ENCODE measurements around the gene PTGIS. TPM values are rescaled to one million over a fixed set of nuclear protein-coding genes. Genes with fewer than 3 reads are reported as not detected.

The PTGIS gene
- total RNA-seq, 1 donor from 2014 or later: 57.8 TPM

DNA sequence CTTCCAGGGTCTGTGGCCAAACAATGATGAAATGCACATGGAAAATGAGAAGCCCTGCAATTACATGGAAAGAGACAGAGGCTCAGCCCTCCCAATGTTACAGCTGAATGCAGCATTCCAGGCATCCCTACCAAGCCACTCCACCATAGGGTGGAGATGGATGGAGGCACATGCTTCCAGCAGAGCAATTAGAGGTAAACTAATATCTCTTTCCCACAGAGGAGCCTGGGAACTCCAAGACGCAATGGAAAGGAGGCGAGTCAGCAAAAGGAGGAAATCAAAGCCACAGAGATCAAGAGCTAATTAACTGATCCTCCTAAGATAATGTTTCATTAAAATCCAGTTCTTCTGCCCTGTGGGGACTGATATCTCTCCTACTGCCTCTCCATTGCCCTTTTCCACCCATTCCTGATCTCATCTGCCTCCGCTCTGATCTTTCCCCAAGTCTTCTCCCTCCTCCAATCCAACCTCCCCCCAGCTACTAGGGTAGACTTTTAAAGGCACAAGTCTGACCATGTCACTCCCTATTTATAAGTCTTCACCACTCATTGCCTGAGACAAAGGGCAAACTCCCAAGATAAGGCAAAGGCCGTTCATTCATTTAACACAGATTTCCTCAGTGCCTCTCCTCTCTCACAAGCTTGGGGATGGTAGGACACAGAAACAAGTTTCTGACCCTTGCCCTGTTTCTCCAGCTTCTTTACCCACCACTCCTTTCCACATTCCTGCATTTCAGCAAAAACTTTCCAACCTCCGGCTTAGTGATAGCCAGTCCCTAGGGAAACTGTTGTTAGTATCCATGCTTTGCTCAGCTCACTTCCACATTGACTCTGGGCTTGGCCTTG is 71.2 kb downstream of the PTGIS start:
- DNase-seq (ENCODE audit: low spot score): no peak

GRCh38 chr20:49496043-49496442 is 71.9 kb downstream of the PTGIS start:
- no peak for DNase-seq (ENCODE audit: low spot score)

DNA sequence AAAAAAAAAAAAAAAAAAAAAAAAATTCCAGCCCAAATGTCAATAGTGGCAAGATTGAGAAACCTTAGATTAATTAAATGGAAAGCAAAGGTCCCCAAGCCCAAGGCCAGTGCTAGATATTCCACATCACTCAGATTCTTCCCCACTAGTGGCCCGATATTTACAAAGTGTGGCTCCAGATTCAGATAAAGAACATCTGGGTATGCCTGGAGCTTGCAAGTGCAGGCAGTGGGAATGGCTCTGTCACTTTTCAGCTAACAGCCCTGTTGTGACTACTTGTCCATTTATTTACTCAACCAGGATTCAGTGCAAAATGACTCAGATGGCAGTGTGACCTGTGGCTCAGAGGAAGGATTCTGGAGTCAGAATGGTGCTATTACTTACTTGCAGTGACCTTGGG is 77.2 kb downstream of the PTGIS start:
- no peak for DNase-seq (ENCODE audit: low spot score)

GRCh38 chr20:49489688-49490087 is 78.2 kb downstream of the PTGIS start:
- no peak for DNase-seq (ENCODE audit: low spot score)

DNA sequence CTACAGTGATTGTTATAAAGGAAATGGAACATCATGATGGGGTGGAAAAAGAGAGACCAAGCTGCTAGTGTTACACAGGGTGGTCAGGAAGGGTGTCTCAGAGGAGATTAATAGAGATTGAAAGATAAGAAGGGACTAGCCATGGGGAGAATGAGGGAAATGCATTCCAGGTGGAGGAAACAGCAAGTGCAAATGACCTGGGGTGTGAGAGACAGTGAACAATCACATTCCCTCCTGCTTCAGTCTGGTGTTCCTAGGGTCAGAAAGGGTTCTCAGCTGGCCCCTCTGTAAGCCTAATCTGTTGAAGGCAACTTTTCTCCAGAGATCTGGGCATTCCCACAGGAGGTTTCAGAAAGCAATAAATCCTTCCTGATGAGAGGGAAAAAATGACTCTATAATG is 81.9 kb downstream of the PTGIS start:
- no peak for DNase-seq (ENCODE audit: low spot score)

DNA sequence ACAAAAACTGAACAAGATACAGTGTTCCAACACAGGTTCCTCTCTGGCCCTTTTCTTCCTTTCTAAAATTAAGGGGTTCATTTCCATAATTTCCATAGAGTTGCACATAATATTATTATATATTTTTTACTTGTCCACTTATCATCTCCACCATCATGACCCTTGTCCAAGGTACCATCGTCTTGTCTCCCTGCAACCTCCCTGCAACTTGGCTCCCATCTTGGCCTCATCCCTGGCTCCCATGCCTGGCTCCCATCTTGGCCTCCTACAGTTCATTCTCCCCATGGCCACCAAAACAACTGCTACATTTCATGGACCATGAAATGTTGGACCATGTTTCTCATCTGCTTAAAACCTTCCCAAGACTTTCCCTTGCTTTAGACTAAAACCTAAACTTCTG is 82.4 kb downstream of the PTGIS start:
- DNase-seq (ENCODE audit: low spot score): no peak

DNA sequence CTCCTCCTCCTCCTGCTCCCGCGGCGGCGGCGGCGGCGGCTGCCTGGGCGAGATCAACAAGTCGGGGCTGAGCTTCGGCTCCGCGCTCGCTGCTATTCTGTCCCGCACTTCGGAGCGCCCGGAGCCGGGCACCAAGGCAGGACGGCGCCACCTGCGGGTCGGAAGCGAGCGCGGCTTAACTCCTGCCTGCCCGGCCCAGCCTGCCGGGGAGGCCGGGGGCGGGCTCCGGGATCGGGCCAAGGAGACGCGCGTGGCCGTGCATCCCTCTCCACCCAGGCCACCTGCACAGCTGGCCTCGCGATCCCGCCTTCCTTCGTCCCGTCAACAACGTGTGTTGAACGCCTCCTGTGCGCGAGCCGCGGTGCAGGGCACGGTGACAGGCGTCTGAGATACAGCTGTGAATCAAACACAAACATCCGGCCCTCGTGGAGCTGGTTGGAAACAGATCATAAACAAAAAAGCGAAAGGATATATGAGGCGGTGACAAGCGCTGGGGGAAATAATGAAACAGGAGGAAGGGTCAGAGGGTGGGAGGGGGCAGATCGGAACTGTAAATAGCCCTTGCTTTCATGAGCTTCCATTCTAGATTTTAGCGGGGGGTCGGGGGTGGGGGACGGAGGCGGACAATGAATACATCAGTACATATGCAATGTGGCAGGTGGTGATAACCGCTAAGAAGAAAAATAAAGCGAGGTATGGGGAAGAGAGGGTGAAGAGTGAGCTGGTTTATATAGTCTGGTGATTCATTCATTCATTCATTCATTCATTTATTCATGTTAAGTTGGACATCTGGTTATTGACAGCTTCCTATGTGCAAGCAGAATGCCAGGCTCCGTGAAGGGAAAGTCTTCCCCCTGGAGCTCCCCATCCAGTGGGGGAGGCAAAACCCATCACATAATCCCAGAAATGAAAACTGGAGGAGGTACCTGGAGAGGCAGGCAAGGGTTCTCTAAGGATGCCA is 83.5 kb downstream of the PTGIS start:
- DNase-seq (ENCODE audit: low spot score): peak; percentile 81

GRCh38 chr20:49483696-49484123 is 84.2 kb downstream of the PTGIS start:
- no peak for DNase-seq (ENCODE audit: low spot score)

- no peak for DNase-seq (ENCODE audit: low spot score)
Observed at GRCh38 chr20:49483018-49483695, 84.8 kb downstream of the PTGIS start.

DNA sequence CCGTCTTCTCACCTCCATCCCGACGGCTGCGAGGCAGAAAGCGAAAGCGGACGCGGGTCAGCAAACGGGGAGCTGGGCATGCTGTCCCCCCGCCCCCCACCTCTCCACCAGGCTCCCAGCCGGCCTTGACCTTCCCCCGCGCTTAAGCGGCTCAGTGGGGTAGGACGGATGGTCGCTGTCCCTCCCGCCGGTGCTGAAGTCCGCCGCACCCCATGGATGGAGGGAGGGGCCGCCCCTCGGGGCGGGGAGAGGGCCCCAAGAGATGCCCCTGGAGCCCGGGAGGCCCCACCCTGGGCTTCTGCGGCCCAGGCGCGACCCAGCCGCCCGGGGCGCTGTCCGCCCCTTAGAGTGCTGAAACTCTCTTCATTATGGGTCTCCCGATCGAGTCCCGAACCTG is 85.3 kb downstream of the PTGIS start, which contains the start of gene KCNB1:
KCNB1 (minus strand) TSS at position 48 of the 397 bp plus-strand sequence. CDS start 188 bp downstream, outside the sequence.
- DNase-seq (ENCODE audit: low spot score): peak; percentile 68

DNA sequence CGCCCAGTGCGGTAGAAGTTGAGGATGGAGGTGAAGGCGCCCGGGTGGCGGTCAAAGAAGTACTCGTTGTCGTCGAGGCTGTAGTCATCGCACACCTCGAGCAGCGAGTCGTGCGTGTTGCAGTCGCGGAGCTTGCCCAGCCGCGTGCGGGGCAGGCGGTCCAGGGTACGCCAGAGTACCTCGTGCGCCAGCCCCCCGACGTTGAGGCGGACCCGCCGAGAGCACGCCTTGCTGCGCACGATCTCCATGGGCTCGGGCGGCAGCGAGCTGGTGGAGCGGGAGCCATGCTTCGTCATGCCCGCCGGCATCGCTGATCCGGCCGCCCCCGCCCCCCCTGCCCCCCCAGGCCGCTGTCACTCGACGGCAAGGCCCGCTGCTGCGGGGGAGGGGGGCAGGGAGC is 85.8 kb downstream of the PTGIS start:
- DNase-seq (ENCODE audit: low spot score): no peak

- DNase-seq (ENCODE audit: low spot score): no peak
Observed at GRCh38 chr20:49481116-49481515, 86.8 kb downstream of the PTGIS start.

GRCh38 chr20:49480236-49480635 is 87.7 kb downstream of the PTGIS start:
- no peak for DNase-seq (ENCODE audit: low spot score)

GRCh38 chr20:49479785-49480184 is 88.2 kb downstream of the PTGIS start:
- no peak for DNase-seq (ENCODE audit: low spot score)

GRCh38 chr20:49478754-49479689 is 88.9 kb downstream of the PTGIS start:
- no peak for DNase-seq (ENCODE audit: low spot score)

DNA sequence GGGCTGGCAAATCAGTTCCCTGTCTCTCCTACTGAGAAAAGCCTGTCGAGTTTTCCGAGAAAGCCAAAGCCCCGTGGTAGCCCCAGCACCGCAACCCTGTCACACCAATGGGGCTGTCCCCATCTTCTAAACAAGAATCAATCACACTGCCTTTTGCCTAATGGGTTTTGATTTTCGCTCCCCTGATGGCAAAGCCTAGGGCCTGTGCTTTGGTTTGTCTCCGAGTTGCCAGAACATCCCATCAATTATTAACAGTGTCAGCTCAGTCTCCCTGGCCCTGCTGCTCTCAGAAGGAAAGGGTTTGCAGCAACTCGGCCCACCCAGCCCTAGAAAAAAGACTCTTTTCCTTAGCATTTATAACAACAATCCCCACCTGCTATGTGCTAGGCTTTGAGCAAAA is 89.7 kb downstream of the PTGIS start:
- no peak for DNase-seq (ENCODE audit: low spot score)

- no peak for DNase-seq (ENCODE audit: low spot score)
Observed at GRCh38 chr20:49477200-49477599, 90.7 kb downstream of the PTGIS start.

DNA sequence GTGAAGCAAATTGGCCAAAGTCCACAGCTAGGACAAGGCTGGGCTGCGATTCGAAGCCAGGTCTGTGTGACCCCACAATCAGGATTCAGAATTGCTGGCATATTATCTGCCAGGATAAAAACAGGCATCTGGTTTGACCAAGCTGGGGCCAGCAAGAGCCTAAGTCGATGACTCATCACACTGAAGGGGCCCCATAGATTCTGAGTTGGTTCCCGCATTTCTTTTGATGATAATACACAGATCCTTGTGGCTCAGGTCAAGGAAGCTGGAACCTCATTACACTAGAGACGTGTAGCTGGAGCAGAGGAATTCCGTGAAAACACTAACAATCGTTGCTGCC is 92.0 kb downstream of the PTGIS start:
- no peak for DNase-seq (ENCODE audit: low spot score)

DNA sequence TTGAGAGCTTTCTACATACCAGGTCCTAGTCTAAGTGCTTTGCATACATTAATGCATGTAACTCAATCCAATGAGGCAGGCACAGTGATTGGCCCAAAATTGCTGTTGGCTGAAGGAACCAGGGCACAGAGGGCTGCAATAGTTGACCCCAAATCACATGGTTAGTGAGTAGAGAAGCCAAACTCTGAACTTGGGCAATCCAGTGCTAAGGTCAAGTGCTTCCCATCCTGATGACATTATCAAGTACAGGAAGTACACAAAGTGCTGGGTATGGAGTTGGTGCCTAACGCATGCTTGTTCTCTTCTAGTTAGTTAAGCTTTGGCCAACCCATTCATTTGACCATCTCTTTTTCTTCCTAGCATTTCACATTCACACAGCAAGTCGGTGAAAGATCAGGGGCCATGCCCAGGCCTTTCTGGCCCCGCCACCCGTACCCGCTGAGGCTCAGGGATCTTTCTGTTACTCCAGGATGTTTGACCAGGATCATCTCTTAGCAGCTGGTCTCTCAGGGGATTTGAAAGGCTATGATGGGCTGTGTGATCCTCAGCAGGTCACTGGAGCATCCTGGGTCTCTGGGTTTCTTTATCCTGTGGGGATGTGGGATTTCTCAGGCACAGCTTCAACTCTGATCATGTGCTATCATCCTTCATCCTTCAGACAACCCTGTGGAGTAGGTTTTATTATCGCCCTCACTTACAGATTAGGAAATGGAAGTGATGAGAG is 92.5 kb downstream of the PTGIS start:
- DNase-seq (ENCODE audit: low spot score): no peak

DNA sequence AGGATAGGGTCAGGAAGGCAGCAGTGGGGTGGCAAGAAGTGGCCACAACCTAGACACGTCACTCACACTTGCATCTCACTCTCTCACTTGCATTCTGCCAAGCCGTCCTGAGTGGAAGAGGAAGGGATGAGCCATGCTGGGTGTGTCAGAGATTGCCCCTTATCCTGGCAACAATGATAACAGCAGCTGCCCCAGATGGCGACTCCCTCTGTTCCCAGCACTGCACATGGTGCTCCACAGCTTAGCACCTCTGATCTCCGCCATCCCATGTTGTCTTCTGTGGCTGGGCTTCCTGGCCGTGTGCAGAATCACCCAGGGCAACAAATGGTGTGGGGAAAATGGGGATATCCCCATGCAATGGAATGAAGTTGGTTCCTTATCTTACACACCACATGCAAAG is 96.5 kb downstream of the PTGIS start:
- no peak for DNase-seq (ENCODE audit: low spot score)

Data from ureter (tissue), 1 donor.